Testis (tissue), 3 donors: ENCODE measurements around the gene TENT5A. TPM values are rescaled to one million over a fixed set of nuclear protein-coding genes. Genes with fewer than 3 reads are reported as not detected.

Experiments used
- DNase-seq: peaks from one replicate; pipeline ENCODE4 v3.0.0-alpha.2; 2019
- H3K27ac ChIP-seq, 2 donors: fragments of 200-600 bp; sonication (generic); one replicate each; pipeline ENCODE4 v1.5.1; 2019
- H3K27me3 ChIP-seq: fragments of 200-600 bp; sonication (generic); one replicate; pipeline ENCODE4 v1.5.1; 2019
- H3K36me3 ChIP-seq: fragments of 200-600 bp; sonication (generic); one replicate; pipeline ENCODE4 v1.5.1; 2017; ENCODE audit warnings: low read depth; ENCODE audit errors: missing control alignments
- H3K4me1 ChIP-seq: fragments of 200-600 bp; sonication (generic); one replicate; pipeline ENCODE4 v1.5.1; 2019
- H3K4me3 ChIP-seq, 2 donors: fragments of 200-600 bp; sonication (generic); one replicate each; pipeline ENCODE4 v1.5.1; 2017 to 2019
- H3K9me3 ChIP-seq: fragments of 200-600 bp; sonication (generic); one replicate; pipeline ENCODE4 v1.5.1; 2017
- POLR2A ChIP-seq: fragments of 450-650 bp; IDR thresholded peaks from one replicate; pipeline ENCODE4 v1.6.1; 2017; ENCODE audit warnings: antibody characterized with exemption, mild to moderate bottlenecking, moderate library complexity
- WGBS, 2 donors: methylation state at CpG; one replicate each; pipeline ENCODE4 v1.1.5; 2018; 5-methylcytosine and 5-hydroxymethylcytosine counted together
- intact Hi-C: fragments of 100-400 bp; cut with DNase I; formaldehyde crosslinking; loops from one replicate; pipeline ENCODE4 v1.15.1; 2023; ENCODE audit warnings: low total_unique reads
- polyA plus RNA-seq: library from polyadenylated mRNA; stranded (reverse); fragments of 350-450 nt; fragmentation: Illumina TruSeq; extraction: RNeasy Lipid Tissue Mini Kit (QIAGEN cat#74804); gene quantifications from one replicate; pipeline ENCODE4 v1.2.3, GENCODE V29; 2014; ENCODE audit warnings: low read depth, low replicate concordance; ENCODE audit not compliant: insufficient read depth
- total RNA-seq, 2 donors: library from RNA; depleted of rRNA; stranded (reverse); fragments of >200 nt; gene quantifications; one replicate each; pipeline ENCODE4 v1.2.3, GENCODE V29; 2016
- TF ChIP-seq, protein P1 (sequence below), 3 experiments: fragments of 450-650 bp in 2 of 3; fragments of 200-600 bp in 1 of 3; sonication (generic) in 1 of 3; IDR thresholded peaks; one replicate each; pipeline ENCODE4 v1.5.1; 2016 to 2019; ENCODE audit warnings: antibody characterized with exemption in 3 of 3, mild to moderate bottlenecking in 2 of 3, moderate library complexity in 1 of 3

TENT5A gene
- total and polyA plus RNA-seq, 3 donors from 2014 or later, result 7.0 to 9.2 (median 9.2) TPM

GRCh38 chr6:81790034-81790433 is 37.6 kb upstream of the TENT5A start:
- H3K27ac ChIP-seq, result no peak overlapping the region
- DNase-seq, result no peak
- H3K4me3 ChIP-seq, result no peak overlapping the region
- intact Hi-C loops, result no loop called here
- TF ChIP-seq POLR2A, result no peak
- TF ChIP-seq, protein P1, sequence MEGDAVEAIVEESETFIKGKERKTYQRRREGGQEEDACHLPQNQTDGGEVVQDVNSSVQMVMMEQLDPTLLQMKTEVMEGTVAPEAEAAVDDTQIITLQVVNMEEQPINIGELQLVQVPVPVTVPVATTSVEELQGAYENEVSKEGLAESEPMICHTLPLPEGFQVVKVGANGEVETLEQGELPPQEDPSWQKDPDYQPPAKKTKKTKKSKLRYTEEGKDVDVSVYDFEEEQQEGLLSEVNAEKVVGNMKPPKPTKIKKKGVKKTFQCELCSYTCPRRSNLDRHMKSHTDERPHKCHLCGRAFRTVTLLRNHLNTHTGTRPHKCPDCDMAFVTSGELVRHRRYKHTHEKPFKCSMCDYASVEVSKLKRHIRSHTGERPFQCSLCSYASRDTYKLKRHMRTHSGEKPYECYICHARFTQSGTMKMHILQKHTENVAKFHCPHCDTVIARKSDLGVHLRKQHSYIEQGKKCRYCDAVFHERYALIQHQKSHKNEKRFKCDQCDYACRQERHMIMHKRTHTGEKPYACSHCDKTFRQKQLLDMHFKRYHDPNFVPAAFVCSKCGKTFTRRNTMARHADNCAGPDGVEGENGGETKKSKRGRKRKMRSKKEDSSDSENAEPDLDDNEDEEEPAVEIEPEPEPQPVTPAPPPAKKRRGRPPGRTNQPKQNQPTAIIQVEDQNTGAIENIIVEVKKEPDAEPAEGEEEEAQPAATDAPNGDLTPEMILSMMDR (IDR thresholded peaks at IDR 0.05), result no peak
- no peaks in the 10 kb centered on the region for H3K27me3 ChIP-seq
- H3K36me3 ChIP-seq, result no peaks in the 10 kb centered on the region
- H3K4me1 ChIP-seq, result peaks cover 7% of the 10 kb centered on the region
- WGBS, 2 donors, result 88 to 95% methylated on average over 2 of the region's 2 CpGs
- H3K9me3 ChIP-seq, result no peaks in the 10 kb centered on the region

GRCh38 chr6:81789291-81789690 is 36.8 kb upstream of the TENT5A start:
- H3K27me3 ChIP-seq, result no peaks in the 10 kb centered on the region
- TF ChIP-seq POLR2A, result no peak
- TF ChIP-seq, protein P1 (IDR thresholded peaks at IDR 0.05), result no peak

DNA sequence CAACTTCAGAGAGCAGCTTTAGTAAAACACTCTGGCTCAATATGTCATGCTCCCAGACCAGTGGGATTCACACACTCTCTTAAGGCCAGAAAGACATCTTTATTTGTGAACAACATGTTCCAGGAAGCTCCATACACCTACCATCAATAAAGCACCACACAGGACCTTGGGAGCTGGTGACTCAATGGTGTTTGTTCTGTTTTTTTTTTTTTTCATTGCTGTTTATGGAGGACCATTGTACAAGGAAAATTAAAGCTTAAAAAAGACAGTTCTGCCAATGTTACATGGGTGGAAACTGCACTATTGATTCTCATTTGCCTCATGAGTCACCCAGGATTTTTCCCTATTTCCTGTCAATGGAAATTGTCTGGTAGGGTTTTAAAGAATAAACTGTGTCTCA is 36.3 kb upstream of the TENT5A start:
- intact Hi-C loops, result no loop called here
- no peak for TF ChIP-seq POLR2A
- TF ChIP-seq, protein P1 (IDR thresholded peaks at IDR 0.05), result no peak
- H3K36me3 ChIP-seq, result no peaks in the 10 kb centered on the region
- H3K27ac ChIP-seq, result no peak overlapping the region
- H3K4me1 ChIP-seq, result peaks cover 7% of the 10 kb centered on the region
- no peaks in the 10 kb centered on the region for H3K27me3 ChIP-seq
- DNase-seq, result no peak
- no peak overlapping the region for H3K4me3 ChIP-seq
- no peaks in the 10 kb centered on the region for H3K9me3 ChIP-seq

More at GRCh38 chr6:81789291-81789690, 36.8 kb upstream of the TENT5A start:
- 65 to 67% methylated on average over 1 of the region's 1 CpG for WGBS, 2 donors
- peaks cover 7% of the 10 kb centered on the region for H3K4me1 ChIP-seq
- H3K36me3 ChIP-seq, result no peaks in the 10 kb centered on the region
- no peaks in the 10 kb centered on the region for H3K9me3 ChIP-seq
- intact Hi-C loops, result no loop called here
- no peak overlapping the region for H3K4me3 ChIP-seq
- DNase-seq, result no peak
- H3K27ac ChIP-seq, result no peak overlapping the region

- intact Hi-C loops, result no loop called here
- no peak overlapping the region for H3K27ac ChIP-seq
Measured at GRCh38 chr6:81787313-81788068, 35.0 kb upstream of the TENT5A start.

More at GRCh38 chr6:81787313-81788068, 35.0 kb upstream of the TENT5A start:
- no peaks in the 10 kb centered on the region for H3K27me3 ChIP-seq
- H3K9me3 ChIP-seq, result no peaks in the 10 kb centered on the region
- peaks cover 7% of the 10 kb centered on the region for H3K4me1 ChIP-seq
- no peaks in the 10 kb centered on the region for H3K36me3 ChIP-seq
- H3K4me3 ChIP-seq, result no peak overlapping the region
- no peak for TF ChIP-seq POLR2A
- TF ChIP-seq, protein P1 (IDR thresholded peaks at IDR 0.05), result no peak
- 68 to 78% methylated on average over 3 of the region's 3 CpGs for WGBS, 2 donors
- DNase-seq, result no peak
